LNCaP clone FGC (cell line): ENCODE results near the gene CTCFL.
"Not testable (repeated sequence)": the region's sequence is repeated elsewhere in the genome, so short reads cannot be mapped to it uniquely, and the experiment has no call there.

Experiments
- DNase-seq: peaks from one replicate; pipeline ENCODE4 v3.0.0-alpha.2; 2011; ENCODE audit warnings: low read depth
- H3K4me3 ChIP-seq: 2 replicates; pipeline ENCODE4 v1.5.1; 2011; ENCODE audit warnings: mild to moderate bottlenecking, low read depth, low read length, control low read depth
- TF ChIP-seq, protein P1 (sequence below): IDR thresholded peaks from 2 replicates; pipeline ENCODE4 v1.5.1; 2012; ENCODE audit warnings: mild to moderate bottlenecking; ENCODE audit not compliant: control insufficient read depth, insufficient read depth; ENCODE audit errors: extremely low read depth

Gene CTCFL

DNA sequence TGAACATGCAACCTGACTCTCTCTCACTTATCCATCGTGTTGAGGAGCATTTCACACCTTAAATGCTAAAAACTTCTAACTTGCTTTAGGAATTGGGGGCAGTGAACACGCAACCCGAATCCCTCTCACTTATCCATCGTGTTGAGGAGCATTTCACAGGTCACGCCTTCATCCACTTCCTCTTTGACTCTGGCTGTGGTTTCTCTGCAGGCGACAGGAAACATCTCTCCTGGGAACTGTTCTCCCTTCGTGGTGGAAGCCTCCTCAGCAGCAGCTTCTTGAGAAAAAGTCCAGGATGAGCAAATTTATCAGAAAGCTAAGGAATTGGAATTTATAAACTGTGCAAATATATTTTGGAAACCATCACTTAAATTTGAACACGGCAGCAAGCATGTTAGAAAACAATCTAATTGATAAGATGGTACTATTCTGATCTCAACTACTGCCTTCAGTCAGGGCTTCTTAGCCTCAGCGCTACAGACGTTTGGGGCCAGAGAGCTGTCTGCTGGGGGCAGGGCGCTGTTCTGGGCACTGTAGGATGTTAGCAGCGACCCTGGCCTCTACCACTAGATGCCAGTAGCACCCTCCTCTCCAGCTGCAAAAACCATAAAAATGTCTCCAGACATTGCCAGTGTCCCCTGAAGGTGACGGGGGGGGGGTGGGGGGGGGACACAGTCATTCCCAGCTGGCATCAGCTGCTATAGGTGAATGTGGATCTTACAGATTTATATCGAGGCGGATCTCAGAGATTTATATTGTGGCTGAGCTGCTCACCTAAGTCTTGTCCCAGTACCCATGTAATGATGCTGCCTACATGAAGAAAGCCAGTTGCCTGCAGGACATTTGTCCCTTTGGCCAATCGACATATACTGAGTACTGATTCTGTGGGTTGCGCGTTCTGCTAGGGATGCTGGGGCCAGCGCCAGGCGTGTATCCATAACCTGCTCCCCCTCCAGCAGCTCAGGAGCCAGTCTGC lies 26.2 kb downstream of the CTCFL start:
- no peak overlapping the region for H3K4me3 ChIP-seq
- no peak for DNase-seq
- TF ChIP-seq, protein P1, sequence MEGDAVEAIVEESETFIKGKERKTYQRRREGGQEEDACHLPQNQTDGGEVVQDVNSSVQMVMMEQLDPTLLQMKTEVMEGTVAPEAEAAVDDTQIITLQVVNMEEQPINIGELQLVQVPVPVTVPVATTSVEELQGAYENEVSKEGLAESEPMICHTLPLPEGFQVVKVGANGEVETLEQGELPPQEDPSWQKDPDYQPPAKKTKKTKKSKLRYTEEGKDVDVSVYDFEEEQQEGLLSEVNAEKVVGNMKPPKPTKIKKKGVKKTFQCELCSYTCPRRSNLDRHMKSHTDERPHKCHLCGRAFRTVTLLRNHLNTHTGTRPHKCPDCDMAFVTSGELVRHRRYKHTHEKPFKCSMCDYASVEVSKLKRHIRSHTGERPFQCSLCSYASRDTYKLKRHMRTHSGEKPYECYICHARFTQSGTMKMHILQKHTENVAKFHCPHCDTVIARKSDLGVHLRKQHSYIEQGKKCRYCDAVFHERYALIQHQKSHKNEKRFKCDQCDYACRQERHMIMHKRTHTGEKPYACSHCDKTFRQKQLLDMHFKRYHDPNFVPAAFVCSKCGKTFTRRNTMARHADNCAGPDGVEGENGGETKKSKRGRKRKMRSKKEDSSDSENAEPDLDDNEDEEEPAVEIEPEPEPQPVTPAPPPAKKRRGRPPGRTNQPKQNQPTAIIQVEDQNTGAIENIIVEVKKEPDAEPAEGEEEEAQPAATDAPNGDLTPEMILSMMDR = peak; percentile 48

DNA sequence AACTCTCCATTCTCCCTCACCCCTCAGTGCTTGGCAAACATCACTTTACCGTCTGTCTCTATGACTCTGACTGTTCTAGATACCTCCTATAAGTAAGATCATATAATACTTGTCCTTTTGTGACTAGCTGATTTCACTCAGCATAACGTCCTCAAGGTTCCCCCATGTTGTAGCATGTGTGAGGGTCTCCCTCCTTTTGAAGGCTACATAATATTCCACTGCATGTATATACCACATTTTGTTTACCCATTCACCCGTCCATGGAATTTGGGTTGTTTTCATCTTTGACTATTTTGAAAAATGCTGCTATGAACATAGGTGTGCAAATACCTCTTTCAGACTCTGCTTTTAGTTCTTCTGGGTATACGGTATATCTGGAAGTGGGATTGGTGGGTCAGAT lies 28.3 kb downstream of the CTCFL start:
- no peak for DNase-seq
- TF ChIP-seq, protein P1 = no peak

DNA sequence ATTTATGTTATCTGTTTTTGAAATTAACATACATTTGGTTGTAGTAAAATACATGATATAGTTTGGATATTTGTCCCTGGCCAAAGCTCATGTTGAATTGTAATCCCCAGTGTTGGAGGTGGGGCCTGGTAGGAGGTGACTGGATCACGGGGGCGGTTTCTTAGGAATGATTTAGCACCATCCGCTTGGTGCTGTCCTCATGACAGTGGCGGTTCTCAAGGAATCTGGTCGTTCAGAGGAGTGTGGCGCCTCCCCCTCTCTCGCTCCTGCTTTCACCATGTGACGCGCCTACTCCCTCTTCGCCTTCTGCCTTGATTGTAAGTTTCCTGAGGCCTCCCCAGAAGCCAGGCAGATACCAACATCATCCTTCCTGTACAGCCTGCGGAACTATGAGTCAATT lies 29.0 kb downstream of the CTCFL start:
- DNase-seq = no peak
- no peak overlapping the region for H3K4me3 ChIP-seq
- TF ChIP-seq, protein P1 = no peak

More for the DNA sequence above, 28.3 kb downstream of the CTCFL start:
- no peak overlapping the region for H3K4me3 ChIP-seq

DNA sequence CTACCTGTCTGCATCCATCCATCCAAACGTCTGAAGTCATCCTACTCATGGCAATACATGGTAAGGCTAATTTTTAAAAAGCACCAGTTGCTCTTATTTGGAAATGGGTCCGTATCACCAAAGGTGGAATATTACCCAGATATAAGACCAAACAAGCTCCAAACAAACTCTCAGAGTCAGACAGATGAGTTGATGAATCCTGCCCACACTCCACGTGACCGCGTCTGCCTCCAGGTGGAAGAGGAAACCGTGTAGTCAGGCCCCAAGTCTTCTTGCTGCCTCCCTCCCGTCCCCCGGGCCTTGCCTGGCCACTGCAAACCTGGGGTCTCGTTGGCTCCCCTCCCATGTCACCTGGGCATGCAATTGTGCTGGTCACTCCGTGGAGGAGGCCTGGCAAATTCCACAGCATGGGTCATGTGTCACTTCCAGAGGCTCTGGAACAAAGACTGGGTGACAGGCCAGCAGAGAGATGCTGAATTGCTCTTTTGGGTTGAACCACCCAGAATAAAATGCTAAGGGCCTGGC lies 31.8 kb downstream of the CTCFL start:
- DNase-seq = no peak
- TF ChIP-seq, protein P1 = no peak
- no peak overlapping the region for H3K4me3 ChIP-seq

DNA sequence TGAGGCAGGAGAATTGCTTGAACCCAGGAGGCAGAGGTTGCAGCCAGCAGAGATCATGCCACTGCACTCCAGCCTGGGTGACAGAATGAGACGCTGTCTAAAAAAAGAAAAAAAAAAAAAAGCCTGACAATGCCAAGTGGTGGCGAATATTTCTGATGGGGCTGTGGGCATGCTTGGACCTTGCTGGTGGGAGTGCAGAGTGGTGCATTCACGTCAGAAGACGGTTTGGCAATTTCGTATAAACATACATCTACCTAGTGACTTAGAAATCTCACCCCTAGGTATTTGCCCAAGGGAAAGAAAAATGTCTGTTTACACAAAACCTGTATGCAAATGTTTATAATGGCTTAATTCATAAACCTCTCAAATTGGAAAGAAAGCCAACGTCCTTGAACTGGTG lies 33.6 kb downstream of the CTCFL start:
- no peak for DNase-seq
- H3K4me3 ChIP-seq = no peak overlapping the region
- TF ChIP-seq, protein P1 = no peak

DNA sequence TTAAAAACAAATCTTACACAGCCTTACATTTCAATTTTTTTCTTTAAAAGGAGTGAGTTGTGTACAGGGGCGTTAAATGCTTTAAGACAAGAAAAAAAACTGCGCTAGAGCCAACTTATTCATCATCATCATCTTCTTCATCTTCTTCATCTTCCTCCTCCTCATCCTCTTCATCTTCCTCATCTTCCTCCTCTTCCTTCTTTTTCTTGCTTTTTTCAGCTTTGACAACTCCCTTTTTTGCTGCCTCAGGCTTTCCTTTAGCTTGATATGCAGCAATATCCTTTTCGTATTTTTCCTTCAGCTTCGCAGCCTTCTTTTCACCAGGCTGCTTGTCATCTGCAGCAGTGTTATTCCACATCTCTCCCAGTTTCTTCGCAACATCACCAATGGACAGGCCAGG lies 36.7 kb downstream of the CTCFL start:
- not testable (repeated sequence) for DNase-seq, H3K4me3 ChIP-seq

DNA sequence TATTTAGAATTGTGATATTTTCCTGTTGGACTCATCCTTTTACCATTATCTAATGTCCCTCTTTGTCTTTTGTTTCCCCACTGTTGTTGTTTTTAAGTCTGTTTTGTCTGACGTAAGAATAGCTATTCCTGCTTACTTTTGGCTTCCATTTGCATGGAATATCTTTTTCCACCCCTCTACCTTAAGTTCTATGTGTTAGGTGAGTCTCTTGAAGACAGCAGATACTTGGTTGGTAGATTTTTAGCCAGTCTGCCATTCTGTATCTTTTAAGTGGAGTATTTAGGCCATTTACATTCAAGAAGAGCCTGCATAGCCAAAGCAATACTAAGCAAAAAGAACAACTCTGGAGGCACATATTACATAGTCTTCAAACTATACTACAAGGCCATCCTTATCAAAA lies 39.2 kb downstream of the CTCFL start:
- H3K4me3 ChIP-seq = no peak overlapping the region
- no peak for DNase-seq
- TF ChIP-seq, protein P1 = no peak
